NOMO-1 treated with DMSO at 0.1 percent for 48 hours (cell line): ENCODE data around the gene OR4F6.

Experiments used
- DNase-seq: peaks from one replicate; lab custom pipeline; 2025; ENCODE audit not compliant: unreplicated experiment; lab: John Stamatoyannopoulos, UW

The OR4F6 gene

GRCh38 chr15:101804375-101804774 is 1.1 kb downstream of the OR4F6 start:
- no peak for DNase-seq

GRCh38 chr15:101804941-101805340 is 1.6 kb downstream of the OR4F6 start:
- DNase-seq = no peak

GRCh38 chr15:101805605-101806345 is 2.5 kb downstream of the OR4F6 start:
- DNase-seq = no peak

- DNase-seq = no peak
These were observed 4.1 kb downstream of the OR4F6 start for GRCh38 chr15:101807345-101807945.

- DNase-seq = no peak
These were observed 4.9 kb downstream of the OR4F6 start for GRCh38 chr15:101808201-101808600.

GRCh38 chr15:101810456-101810855 is 7.1 kb downstream of the OR4F6 start:
- DNase-seq = no peak

GRCh38 chr15:101810876-101811275 is 7.6 kb downstream of the OR4F6 start:
- no peak for DNase-seq

GRCh38 chr15:101811902-101812301 is 8.6 kb downstream of the OR4F6 start, which contains the start of gene OR4F15:
Gene OR4F15 (plus strand): TSS chr15:101812202. CDS start chr15:101818187, 5,985 bp downstream.
- no peak for DNase-seq

GRCh38 chr15:101813803-101814534 is 10.7 kb downstream of the OR4F6 start:
- DNase-seq = no peak

- no peak for DNase-seq
These were observed 17.5 kb downstream of the OR4F6 start for GRCh38 chr15:101820781-101821180.

- no peak for DNase-seq
These were observed 23.9 kb downstream of the OR4F6 start for GRCh38 chr15:101827257-101827656.

- no peak for DNase-seq
These were observed 25.5 kb downstream of the OR4F6 start for GRCh38 chr15:101828774-101829173.

- no peak for DNase-seq
These were observed 38.3 kb downstream of the OR4F6 start for GRCh38 chr15:101841656-101842055.

- DNase-seq = no peak
These were observed 41.6 kb downstream of the OR4F6 start for GRCh38 chr15:101844916-101845315.

- DNase-seq = no peak
These were observed 49.0 kb downstream of the OR4F6 start for GRCh38 chr15:101852356-101852755.
